Muscle layer of colon (tissue), 2 donors: ENCODE measurements around the gene FILIP1.
"Not testable (repeated sequence)": the region's sequence is repeated elsewhere in the genome, so short reads cannot be mapped to it uniquely, and the experiment has no call there.

Experiments
- H3K27ac ChIP-seq: one replicate; pipeline ENCODE4 v1.7.0; 2013; ENCODE audit warnings: low read depth, mild to moderate bottlenecking, low read length, moderate library complexity
- H3K27me3 ChIP-seq, 2 donors: one replicate each; pipeline ENCODE4 v1.7.0; 2013; ENCODE audit warnings: low read length in 2 of 2, mild to moderate bottlenecking in 2 of 2; ENCODE audit not compliant: insufficient read depth in 2 of 2, control insufficient read depth in 1 of 2
- H3K36me3 ChIP-seq: one replicate; pipeline ENCODE4 v1.7.0; 2013; ENCODE audit warnings: mild to moderate bottlenecking, low read length; ENCODE audit not compliant: insufficient read depth
- H3K4me1 ChIP-seq: one replicate; pipeline ENCODE4 v1.7.0; 2013; ENCODE audit warnings: mild to moderate bottlenecking, low read length; ENCODE audit not compliant: insufficient read depth
- H3K4me3 ChIP-seq, 2 donors: one replicate each; pipeline ENCODE4 v1.7.0; 2013; ENCODE audit warnings: low read length in 2 of 2, low read depth in 1 of 2, mild to moderate bottlenecking in 1 of 2, moderate library complexity in 1 of 2
- H3K9ac ChIP-seq: one replicate; pipeline ENCODE4 v1.7.0; 2013; ENCODE audit warnings: low read length
- H3K9me3 ChIP-seq: one replicate; pipeline ENCODE4 v1.7.0; 2013; ENCODE audit warnings: mild to moderate bottlenecking, low read length
- donor health status: abdominal sarcoma.
- donor health status: Adenocarcinoma of cecum.

Gene FILIP1

GRCh38 chr6:75446241-75446880, 47.2 kb downstream of the FILIP1 start:
- Histone ChIP-seq H3K27me3 (no peaks in the 10 kb centered on the region), H3K4me3 (no peak overlapping the region), H3K9ac (no peak overlapping the region), H3K27ac (peak overlapping the region; percentile 0), H3K36me3 (no peaks in the 10 kb centered on the region), H3K4me1 (peaks cover 18% of the 10 kb centered on the region), H3K9me3 (no peaks in the 10 kb centered on the region)

- peaks cover 18% of the 10 kb centered on the region for H3K4me1 ChIP-seq
- H3K27me3 ChIP-seq, result no peaks in the 10 kb centered on the region
- H3K36me3 ChIP-seq, result no peaks in the 10 kb centered on the region
- no peaks in the 10 kb centered on the region for H3K9me3 ChIP-seq
- no peak overlapping the region for H3K4me3 ChIP-seq
- no peak overlapping the region for H3K9ac ChIP-seq
- H3K27ac ChIP-seq, result peak overlapping the region; percentile 34
Observed at GRCh38 chr6:75445738-75446137, 47.9 kb downstream of the FILIP1 start.

GRCh38 chr6:75444899-75445298, 48.7 kb downstream of the FILIP1 start:
- Histone ChIP-seq H3K4me1 (peaks cover 18% of the 10 kb centered on the region), H3K27ac (no peak overlapping the region), H3K4me3 (no peak overlapping the region)

DNA sequence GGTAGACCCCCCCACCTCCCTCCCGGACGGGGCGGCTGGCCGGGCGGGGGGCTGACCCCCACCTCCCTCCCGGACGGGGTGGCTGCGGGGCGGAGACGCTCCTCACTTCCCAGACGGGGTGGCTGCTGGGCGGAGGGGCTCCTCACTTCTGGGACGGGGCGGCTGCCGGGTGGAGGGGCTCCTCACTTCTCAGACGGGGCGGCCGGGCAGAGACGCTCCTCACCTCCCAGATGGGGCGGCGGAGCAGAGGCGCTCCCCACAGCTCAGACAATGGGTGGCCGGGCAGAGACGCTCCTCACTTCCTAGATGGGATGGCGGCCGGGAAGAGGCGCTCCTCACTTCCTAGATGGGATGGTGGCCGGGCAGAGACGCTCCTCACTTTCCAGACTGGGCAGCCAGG, 51.7 kb downstream of the FILIP1 start:
- H3K36me3 ChIP-seq, H3K9ac ChIP-seq, H3K27me3 ChIP-seq, H3K27ac ChIP-seq, H3K9me3 ChIP-seq, H3K4me3 ChIP-seq: not testable (repeated sequence)
- H3K4me1 ChIP-seq, result peaks cover 43% of the 10 kb centered on the region

More at GRCh38 chr6:75444899-75445298, 48.7 kb downstream of the FILIP1 start:
- Histone ChIP-seq H3K36me3 (no peaks in the 10 kb centered on the region), H3K27me3 (no peaks in the 10 kb centered on the region), H3K9me3 (no peaks in the 10 kb centered on the region), H3K9ac (no peak overlapping the region)

DNA sequence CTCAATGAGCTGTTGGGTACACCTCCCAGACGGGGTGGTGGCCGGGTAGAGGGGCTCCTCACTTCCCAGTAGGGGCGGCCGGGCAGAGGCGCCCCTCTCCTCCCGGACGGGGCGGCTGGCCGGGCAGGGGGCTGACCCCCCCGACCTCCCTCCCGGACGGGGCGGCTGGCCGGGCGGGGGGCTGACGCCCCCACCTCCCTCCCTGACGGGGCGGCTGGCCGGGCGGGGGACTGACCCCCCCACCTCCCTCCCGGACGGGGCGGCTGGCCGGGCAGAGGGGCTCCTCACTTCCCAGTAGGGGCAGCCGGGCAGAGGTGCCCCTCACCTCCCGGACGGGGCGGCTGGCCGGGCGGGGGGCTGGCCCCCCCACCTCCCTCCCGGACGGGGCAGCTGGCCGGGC, 52.1 kb downstream of the FILIP1 start:
- not testable (repeated sequence) for H3K9me3 ChIP-seq, H3K9ac ChIP-seq, H3K36me3 ChIP-seq, H3K4me3 ChIP-seq, H3K27ac ChIP-seq, H3K27me3 ChIP-seq
- peaks cover 43% of the 10 kb centered on the region for H3K4me1 ChIP-seq

DNA sequence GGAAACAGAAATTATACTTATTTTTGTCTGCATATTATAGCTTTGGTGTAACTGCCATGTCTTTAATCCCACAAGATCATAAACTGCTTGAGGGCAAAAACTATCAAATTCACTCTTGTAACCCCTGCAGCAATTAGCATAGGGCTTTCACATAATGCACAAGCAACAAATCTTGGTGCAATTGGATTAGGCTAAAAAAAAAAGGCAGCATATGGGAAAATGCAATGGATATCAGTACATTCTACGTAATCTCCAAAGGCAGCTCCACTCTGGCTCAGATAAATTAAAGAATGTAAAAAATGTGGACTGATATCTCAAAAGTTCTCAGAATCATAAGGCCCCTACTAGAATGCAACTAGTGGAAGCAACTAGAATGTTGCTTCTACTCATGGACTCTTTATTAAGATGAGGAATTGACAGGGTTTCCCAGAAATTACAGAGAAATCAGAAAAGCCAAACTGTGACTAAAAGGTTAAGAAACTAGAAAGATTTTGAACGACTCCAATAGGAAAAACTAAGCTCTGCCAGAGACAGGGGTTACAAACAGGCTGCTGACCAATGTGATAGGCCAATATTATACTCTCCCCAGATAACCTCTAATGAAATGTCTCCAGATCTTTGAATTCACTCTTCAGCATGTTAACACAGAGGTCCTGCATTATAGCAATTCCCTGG, 55.0 kb downstream of the FILIP1 start:
- Histone ChIP-seq H3K4me1 (peaks cover 38% of the 10 kb centered on the region), H3K9ac (no peak overlapping the region), H3K9me3 (no peaks in the 10 kb centered on the region), H3K36me3 (no peaks in the 10 kb centered on the region), H3K4me3 (no peak overlapping the region), H3K27me3 (no peaks in the 10 kb centered on the region), H3K27ac (peak overlapping the region; percentile 59)

DNA sequence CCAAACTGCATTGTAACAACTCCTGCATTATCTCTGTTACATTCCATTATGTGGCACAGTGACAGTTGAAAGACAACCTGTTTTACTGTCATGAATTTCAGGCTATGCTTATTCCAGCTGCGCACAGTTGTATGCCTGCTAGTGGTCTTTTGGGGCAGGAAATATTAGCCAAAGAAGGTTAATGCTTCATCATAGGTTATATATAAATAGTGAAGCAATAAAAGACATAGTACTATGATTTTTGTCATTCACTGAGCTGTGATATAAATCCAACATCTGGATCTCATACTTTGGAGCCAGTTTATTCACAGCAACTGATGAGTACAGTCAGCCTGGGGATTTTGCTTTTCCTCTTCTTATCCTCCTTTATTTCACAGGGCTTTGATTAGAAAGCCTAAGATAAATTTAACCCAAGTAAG, 55.6 kb downstream of the FILIP1 start:
- Histone ChIP-seq H3K4me3 (no peak overlapping the region), H3K36me3 (no peaks in the 10 kb centered on the region), H3K9ac (no peak overlapping the region), H3K4me1 (peaks cover 38% of the 10 kb centered on the region), H3K27ac (peak overlapping the region; percentile 59), H3K27me3 (no peaks in the 10 kb centered on the region), H3K9me3 (no peaks in the 10 kb centered on the region)

DNA sequence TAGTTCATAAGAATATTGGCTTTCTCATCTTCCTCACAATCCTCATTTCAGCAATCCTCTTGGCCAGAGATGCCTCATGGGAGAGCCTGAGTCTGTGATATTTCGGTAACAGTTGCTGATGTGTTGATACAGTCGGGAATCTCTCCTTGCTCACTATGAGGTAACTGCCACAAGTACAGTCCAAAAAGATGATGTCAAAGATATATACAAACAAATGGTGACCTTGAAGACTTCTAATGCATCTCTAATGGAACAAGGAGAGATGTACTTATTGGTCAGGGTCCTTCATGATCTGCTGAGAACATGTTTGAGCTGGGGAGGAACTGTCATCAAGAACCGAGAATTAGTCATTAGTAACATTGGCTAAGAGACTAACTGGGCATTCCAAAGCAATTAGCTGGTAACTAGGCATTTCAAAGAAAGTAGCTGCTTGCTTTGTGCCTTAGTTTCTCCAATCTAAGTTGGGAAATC, 56.1 kb downstream of the FILIP1 start:
- no peaks in the 10 kb centered on the region for H3K36me3 ChIP-seq
- peaks cover 38% of the 10 kb centered on the region for H3K4me1 ChIP-seq
- H3K27me3 ChIP-seq, result no peaks in the 10 kb centered on the region
- H3K9me3 ChIP-seq, result no peaks in the 10 kb centered on the region
- H3K27ac ChIP-seq, result peak overlapping the region; percentile 59
- no peak overlapping the region for H3K9ac ChIP-seq
- peak overlapping the region in 1 of 2 donors; percentile 22 for H3K4me3 ChIP-seq

DNA sequence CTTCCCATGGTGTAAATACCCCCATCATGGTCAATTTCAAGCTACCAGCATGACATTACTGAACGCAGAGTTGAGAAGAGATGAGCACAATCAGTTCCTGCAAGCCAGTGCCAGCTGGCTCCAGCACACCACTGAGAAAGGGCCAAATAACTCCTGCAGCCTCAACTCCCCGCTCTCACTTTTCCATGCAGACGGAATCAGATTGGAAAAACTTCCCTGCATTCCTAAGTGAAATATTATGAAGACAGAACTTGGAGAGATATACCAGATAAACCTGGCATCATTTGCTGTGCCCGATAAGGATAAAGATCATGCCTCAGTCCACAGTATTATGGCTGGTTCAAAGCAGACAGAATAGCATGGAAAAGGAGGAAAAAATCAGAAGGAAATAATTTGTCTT, 56.7 kb downstream of the FILIP1 start:
- H3K9me3 ChIP-seq, result no peaks in the 10 kb centered on the region
- H3K27ac ChIP-seq, result peak overlapping the region; percentile 59
- H3K4me1 ChIP-seq, result peaks cover 38% of the 10 kb centered on the region
- H3K4me3 ChIP-seq, result peak overlapping the region in 1 of 2 donors; percentile 22
- no peak overlapping the region for H3K9ac ChIP-seq
- no peaks in the 10 kb centered on the region for H3K27me3 ChIP-seq
- H3K36me3 ChIP-seq, result no peaks in the 10 kb centered on the region

DNA sequence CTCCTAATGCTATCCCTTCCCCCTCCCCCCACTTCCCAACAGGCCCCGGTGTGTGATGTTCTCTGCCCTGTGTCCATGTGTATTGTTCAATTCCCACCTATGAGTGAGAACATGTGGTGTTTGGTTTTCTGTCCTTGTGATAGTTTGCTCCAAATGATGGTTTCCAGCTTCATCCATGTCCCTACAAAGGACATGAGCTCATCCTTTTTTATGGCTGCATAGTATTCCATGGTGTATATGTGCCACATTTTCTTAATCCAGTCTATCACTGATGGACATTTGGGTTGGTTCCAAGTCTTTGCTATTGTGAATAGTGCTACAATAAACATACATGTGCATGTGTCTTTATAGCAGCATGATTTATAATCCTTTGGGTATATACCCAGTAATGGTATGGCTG, 60.8 kb downstream of the FILIP1 start:
- not testable (repeated sequence) for H3K9me3 ChIP-seq, H3K9ac ChIP-seq, H3K4me3 ChIP-seq, H3K36me3 ChIP-seq, H3K27ac ChIP-seq, H3K27me3 ChIP-seq
- peaks cover 51% of the 10 kb centered on the region for H3K4me1 ChIP-seq

GRCh38 chr6:75431379-75431778, 62.2 kb downstream of the FILIP1 start:
- Histone ChIP-seq H3K9ac (no peak overlapping the region), H3K36me3 (no peaks in the 10 kb centered on the region), H3K9me3 (no peaks in the 10 kb centered on the region), H3K4me1 (peaks cover 38% of the 10 kb centered on the region), H3K27me3 (no peaks in the 10 kb centered on the region), H3K27ac (no peak overlapping the region), H3K4me3 (no peak overlapping the region)
